Subcutaneous adipose tissue (tissue), 4 donors: ENCODE results near the gene CDK7. TPM values are rescaled to one million over a fixed set of nuclear protein-coding genes. Genes with fewer than 3 reads are reported as not detected.

ENCODE experiments used
- CTCF ChIP-seq: fragments of 450-650 bp; IDR thresholded peaks from one replicate; pipeline ENCODE4 v1.5.1; 2016; ENCODE audit warnings: low read depth, mild to moderate bottlenecking, control low read depth, antibody characterized with exemption, moderate library complexity
- total RNA-seq, 4 donors: library from RNA; depleted of rRNA; stranded (reverse); fragments of >200 nt; gene quantifications; one replicate each; pipeline ENCODE4 v1.1.0, GENCODE V29; 2016

The CDK7 gene
- total RNA-seq, 4 donors from 2014 or later: 7.3 to 18.5 (median 16.0) TPM

GRCh38 chr5:69268899-69269298 lies 34.2 kb downstream of the CDK7 start:
- no peak for TF ChIP-seq CTCF

DNA sequence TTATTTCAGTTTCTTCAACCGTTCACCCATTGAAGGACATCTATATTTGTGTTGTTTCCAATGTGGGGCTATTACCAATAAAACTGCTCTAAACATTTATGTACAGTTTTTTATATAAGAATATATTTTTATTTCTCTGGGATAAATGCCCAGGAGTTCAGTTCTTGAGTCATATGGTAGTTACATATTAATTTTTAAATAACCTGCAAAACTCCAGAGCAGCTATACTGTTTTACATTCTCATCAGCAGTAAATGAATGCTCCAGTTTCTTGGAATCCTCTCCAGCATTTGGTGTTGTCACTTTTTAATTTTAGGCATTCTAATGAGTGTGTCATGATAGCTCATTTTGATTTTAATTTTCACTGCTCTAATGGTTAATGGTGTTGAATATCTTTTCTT lies 36.2 kb downstream of the CDK7 start:
- TF ChIP-seq CTCF: no peak

DNA sequence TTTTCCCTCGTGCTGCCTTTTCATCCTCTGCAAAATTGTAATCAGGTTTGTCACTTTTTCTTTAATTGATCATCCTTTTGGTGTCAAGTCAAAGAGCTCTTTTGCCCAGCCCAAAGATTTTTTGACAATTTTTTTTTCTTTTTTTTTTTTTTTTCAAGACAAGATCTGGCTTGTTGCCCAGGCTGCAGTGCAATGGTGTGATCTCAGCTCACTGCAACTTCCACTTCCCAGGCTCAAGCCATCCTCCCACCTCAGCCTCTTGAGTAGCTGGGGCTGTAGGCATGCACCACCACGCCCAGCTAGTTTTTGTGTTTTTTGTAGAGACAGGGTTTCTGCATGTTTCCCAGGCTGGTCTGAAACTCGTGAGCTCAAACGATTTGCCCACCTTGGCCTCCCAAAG lies 36.7 kb downstream of the CDK7 start:
- TF ChIP-seq CTCF: no peak

- TF ChIP-seq CTCF: no peak
These were observed 40.9 kb downstream of the CDK7 start for GRCh38 chr5:69275563-69275962.

DNA sequence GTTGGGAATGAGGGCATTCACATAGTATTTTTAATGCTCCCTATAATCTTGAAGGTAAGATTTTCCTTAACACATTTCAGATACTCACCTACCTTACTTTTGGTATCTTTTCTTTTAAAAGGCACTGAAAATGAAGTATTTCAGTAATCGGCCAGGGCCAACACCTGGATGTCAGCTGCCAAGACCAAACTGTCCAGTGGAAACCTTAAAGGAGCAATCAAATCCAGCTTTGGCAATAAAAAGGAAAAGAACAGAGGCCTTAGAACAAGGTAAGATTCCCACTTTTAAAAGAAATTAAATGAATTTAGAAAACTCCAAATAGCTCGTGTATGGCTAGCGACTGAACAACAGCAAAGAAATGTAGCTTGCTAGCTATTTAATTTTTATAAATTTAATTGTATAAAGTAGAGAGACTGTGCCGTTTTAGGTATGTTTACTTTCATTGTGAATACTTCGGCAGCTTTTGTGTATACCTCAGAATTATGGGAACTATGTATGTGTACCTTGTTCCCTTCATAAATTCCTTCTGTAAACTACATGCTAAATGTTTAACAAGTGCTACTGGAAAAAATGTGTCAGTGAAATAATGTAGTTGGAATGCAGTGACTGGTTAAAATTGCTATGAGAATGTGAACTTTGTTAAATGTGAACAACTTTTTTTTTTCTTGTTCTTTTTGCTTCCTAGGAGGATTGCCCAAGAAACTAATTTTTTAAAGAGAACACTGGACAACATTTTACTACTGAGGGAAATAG lies 41.9 kb downstream of the CDK7 start:
- TF ChIP-seq CTCF: no peak

DNA sequence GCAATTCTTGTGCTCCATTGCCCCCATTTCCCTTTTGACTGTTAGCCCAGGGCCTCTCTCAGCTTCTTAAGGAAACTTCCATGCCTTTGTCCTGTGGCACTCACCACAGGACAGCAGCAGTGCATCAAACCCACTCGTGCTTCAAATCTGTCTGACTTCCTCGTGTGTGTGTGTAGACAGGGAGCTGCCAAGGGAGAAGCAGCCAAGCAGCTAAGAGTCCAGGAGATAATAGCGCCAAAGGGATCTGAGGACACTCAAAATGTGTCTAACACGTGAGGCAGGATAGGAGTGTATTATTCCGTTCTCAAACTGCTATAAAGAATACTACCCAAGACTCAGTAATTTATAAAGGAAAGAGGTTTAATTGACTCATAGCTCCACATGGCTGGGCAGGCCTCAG lies 44.8 kb downstream of the CDK7 start:
- TF ChIP-seq CTCF: no peak

DNA sequence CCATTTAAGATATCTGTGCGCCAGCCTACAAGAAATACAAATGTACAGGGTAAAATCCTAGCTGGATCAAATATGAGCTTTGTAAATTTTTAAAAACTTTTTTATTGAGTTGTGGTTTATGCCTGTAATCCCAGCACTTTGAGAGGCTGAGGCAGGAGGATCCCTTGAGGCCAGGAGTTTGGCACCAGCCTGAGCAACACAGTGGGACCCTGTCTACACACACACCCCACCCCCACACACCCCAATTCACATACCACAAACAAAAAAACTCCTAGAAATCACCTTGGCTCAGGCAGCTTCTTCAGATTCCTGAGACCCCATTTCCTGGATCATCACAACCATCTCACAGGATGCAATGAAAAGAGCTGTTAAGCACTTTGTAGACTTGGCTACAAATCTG lies 46.4 kb downstream of the CDK7 start:
- no peak for TF ChIP-seq CTCF
